CD4-positive, alpha-beta memory T cell (primary cell): ENCODE data around the gene ADGRL2. TPM values are rescaled to one million over a fixed set of nuclear protein-coding genes. Genes with fewer than 3 reads are reported as not detected.

Experiments
- CTCF ChIA-PET: fragments of 350-600 bp; sonication (Branson Sonifier 250); formaldehyde crosslinking; loops from one replicate; lab custom pipeline; 2021; ENCODE audit warnings: inconsistent platforms; ENCODE audit not compliant: partially characterized antibody; lab: Charles Lee
- POLR2A ChIA-PET: fragments of 350-600 bp; sonication (Branson Sonifier 250); formaldehyde crosslinking; loops from one replicate; lab custom pipeline; 2021; ENCODE audit not compliant: partially characterized antibody; lab: Charles Lee
- DNase-seq, 5 donors: peaks; one replicate each; pipeline versions ENCODE4 v3.0.0 to v3.0.0-alpha.2; 2020 to 2022; ENCODE audit warnings: mixed read lengths in 1 of 5
- H3K27ac ChIP-seq: one replicate; pipeline ENCODE4 v1.7.0; 2013; ENCODE audit warnings: low read depth, low read length
- H3K27me3 ChIP-seq: 2 replicates; pipeline ENCODE4 v1.7.0; 2013; ENCODE audit warnings: mild to moderate bottlenecking, low read length, moderate library complexity; ENCODE audit not compliant: insufficient read depth
- H3K36me3 ChIP-seq: 2 replicates; pipeline ENCODE4 v1.7.0; 2013; ENCODE audit warnings: mild to moderate bottlenecking, low read length, moderate library complexity; ENCODE audit not compliant: insufficient read depth
- H3K4me1 ChIP-seq: 2 replicates; pipeline ENCODE4 v1.7.0; 2013; ENCODE audit warnings: mild to moderate bottlenecking, low read length, moderate library complexity; ENCODE audit not compliant: insufficient read depth
- H3K4me3 ChIP-seq, 2 donors: one replicate each; pipeline ENCODE4 v1.7.0; 2013; ENCODE audit warnings: low read length in 2 of 2, mild to moderate bottlenecking in 1 of 2
- H3K9me3 ChIP-seq, 2 donors: one replicate each; pipeline ENCODE4 v1.7.0; 2013; ENCODE audit warnings: low read length in 2 of 2, control low read depth in 1 of 2; ENCODE audit not compliant: control insufficient read depth in 1 of 2
- H3K27ac Mint-ChIP-seq, 7 donors: one replicate each; pipeline ENCODE4 v1.8.0; 2020 to 2021; ENCODE audit warnings: mixed read lengths in 7 of 7, mild to moderate bottlenecking in 6 of 7, inconsistent platforms in 3 of 7, moderate library complexity in 3 of 7
- H3K27me3 Mint-ChIP-seq, 2 donors: one replicate each; pipeline ENCODE4 v1.8.0; 2020 to 2021; ENCODE audit warnings: mixed read lengths in 2 of 2
- H3K36me3 Mint-ChIP-seq, 2 donors: one replicate each; pipeline ENCODE4 v1.8.0; 2020 to 2021; ENCODE audit warnings: mixed read lengths in 2 of 2, inconsistent platforms in 1 of 2, mild to moderate bottlenecking in 1 of 2
- H3K4me1 Mint-ChIP-seq, 4 donors: one replicate each; pipeline ENCODE4 v1.8.0; 2020 to 2021; ENCODE audit warnings: mixed read lengths in 4 of 4, mild to moderate bottlenecking in 1 of 4
- H3K4me3 Mint-ChIP-seq, 8 donors: one replicate each; pipeline ENCODE4 v1.8.0; 2020 to 2021; ENCODE audit warnings: mixed read lengths in 8 of 8, mild to moderate bottlenecking in 7 of 8, moderate library complexity in 6 of 8, inconsistent platforms in 3 of 8
- H3K9me3 Mint-ChIP-seq, 8 donors: one replicate each; pipeline ENCODE4 v1.8.0; 2020 to 2021; ENCODE audit warnings: mixed read lengths in 8 of 8, mild to moderate bottlenecking in 5 of 8, inconsistent platforms in 3 of 8, moderate library complexity in 1 of 8
- intact Hi-C: fragments of 100-400 bp; cut with micrococcal nuclease; formaldehyde crosslinking; loops from one replicate; pipeline ENCODE4 v1.15.1; 2023
- polyA plus RNA-seq, 2 donors: library from polyadenylated mRNA; unstranded; fragments of 300-500 nt; fragmentation: Illumina TruSeq; gene quantifications; one replicate each; pipeline ENCODE4 v1.2.3, GENCODE V29; 2021
- total RNA-seq, 2 experiments: library from RNA; stranded (reverse); gene quantifications; one replicate each; pipeline ENCODE4 v1.2.3, GENCODE V29; 2021

ADGRL2 gene
- total and polyA plus RNA-seq, 4 experiments from 2014 or later = not detected

DNA sequence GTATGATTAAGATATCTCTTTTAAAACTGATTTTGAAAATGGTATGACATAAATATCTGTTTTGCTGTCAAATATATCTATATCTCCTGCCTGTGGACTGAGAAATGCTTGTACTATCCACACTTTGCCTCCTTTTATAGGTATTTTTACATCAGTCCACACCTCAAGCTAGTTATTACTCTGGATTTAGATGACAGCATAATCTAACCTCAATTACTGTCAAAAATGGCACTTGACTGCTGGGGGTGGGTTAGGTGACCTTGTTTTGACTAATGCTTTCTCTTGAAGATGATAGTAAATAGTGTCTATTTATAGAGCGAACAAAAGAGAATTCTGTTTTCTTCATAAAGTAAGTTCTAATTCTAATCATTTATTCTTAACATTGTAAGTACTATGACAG is 9.1 kb downstream of the ADGRL2 start:
- Histone ChIP-seq H3K36me3 (no peaks in the 10 kb centered on the region), H3K27ac (no peak overlapping the region)
- intact Hi-C loops = no loop called here

GRCh38 chr1:81811757-81812371 is 11.1 kb downstream of the ADGRL2 start:
- H3K36me3 Mint-ChIP-seq = no peaks in the 10 kb centered on the region
- intact Hi-C loops = no loop called here
- POLR2A ChIA-PET = no interaction called here

More for the DNA sequence above, 9.1 kb downstream of the ADGRL2 start:
- no peak for DNase-seq
- H3K4me1 ChIP-seq = no peaks in the 10 kb centered on the region
- Mint-ChIP-seq H3K9me3 (peaks cover 0 to 3% (median 0%) of the 10 kb centered on the region in 8 donors), H3K36me3 (no peaks in the 10 kb centered on the region), H3K4me3 (no peak overlapping the region), H3K4me1 (no peaks in the 10 kb centered on the region), H3K27me3 (no peaks in the 10 kb centered on the region), H3K27ac (no peak overlapping the region)
- no peak overlapping the region for H3K4me3 ChIP-seq
- H3K27me3 ChIP-seq = no peaks in the 10 kb centered on the region
- CTCF ChIA-PET = no interaction called here
- POLR2A ChIA-PET = no interaction called here
- no peaks in the 10 kb centered on the region for H3K9me3 ChIP-seq

DNA sequence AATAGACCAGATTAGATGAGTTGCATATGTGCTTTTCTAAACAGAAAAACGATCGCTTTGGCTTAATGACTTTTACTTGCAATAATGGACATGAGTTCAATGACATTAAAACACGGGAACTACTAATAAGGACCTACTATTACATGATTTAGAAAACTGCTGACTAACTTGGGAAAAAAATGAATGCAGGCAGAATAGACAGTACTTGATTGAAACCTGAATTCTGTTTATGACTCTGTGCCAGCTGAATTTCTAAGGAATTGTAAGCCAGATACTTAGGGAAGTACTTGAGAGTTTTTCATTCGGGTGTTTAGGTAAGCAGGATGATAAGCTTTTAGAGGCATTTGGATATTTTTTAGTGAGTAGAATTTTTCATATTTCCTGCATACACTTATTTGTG is 12.0 kb downstream of the ADGRL2 start:
- DNase-seq = no peak
- ChIA-PET POLR2A (no interaction called here), CTCF (no interaction called here)
- Histone ChIP-seq H3K4me3 (no peak overlapping the region), H3K9me3 (no peaks in the 10 kb centered on the region), H3K36me3 (no peaks in the 10 kb centered on the region), H3K4me1 (no peaks in the 10 kb centered on the region), H3K27me3 (no peaks in the 10 kb centered on the region), H3K27ac (no peak overlapping the region)
- no peak overlapping the region for H3K4me3 Mint-ChIP-seq
- peaks cover 0 to 7% (median 0%) of the 10 kb centered on the region in 8 donors for H3K9me3 Mint-ChIP-seq
- no peak overlapping the region for H3K27ac Mint-ChIP-seq
- intact Hi-C loops = no loop called here
- no peaks in the 10 kb centered on the region for H3K4me1 Mint-ChIP-seq
- no peaks in the 10 kb centered on the region for H3K36me3 Mint-ChIP-seq
- H3K27me3 Mint-ChIP-seq = no peaks in the 10 kb centered on the region

More at GRCh38 chr1:81811757-81812371, 11.1 kb downstream of the ADGRL2 start:
- H3K36me3 ChIP-seq = no peaks in the 10 kb centered on the region
- Mint-ChIP-seq H3K9me3 (peaks cover 0 to 4% (median 0%) of the 10 kb centered on the region in 8 donors), H3K27ac (no peak overlapping the region), H3K27me3 (no peaks in the 10 kb centered on the region), H3K4me1 (no peaks in the 10 kb centered on the region), H3K4me3 (no peak overlapping the region)
- no peaks in the 10 kb centered on the region for H3K4me1 ChIP-seq
- CTCF ChIA-PET = no interaction called here
- no peaks in the 10 kb centered on the region for H3K27me3 ChIP-seq
- DNase-seq = no peak
- H3K27ac ChIP-seq = no peak overlapping the region
- no peaks in the 10 kb centered on the region for H3K9me3 ChIP-seq
- H3K4me3 ChIP-seq = no peak overlapping the region

DNA sequence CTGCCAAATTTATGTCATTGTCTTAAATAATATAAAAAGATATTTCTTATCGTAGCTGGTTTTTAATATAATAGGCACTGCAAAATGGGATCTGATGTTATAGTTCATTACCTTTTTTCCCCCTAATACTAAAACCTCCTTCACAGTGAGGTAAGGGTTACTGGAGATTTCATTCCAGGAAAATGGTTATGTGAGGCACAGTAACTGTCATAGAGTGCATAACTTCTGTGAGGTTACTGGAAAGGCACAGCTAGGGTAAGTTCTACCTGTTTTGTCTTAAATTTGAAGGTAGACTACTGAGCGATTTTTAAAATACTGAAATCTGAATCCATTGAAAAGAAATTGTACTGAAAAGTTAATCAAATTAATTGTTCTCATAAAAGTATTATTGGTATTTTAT is 13.0 kb downstream of the ADGRL2 start:
- no peaks in the 10 kb centered on the region for H3K36me3 Mint-ChIP-seq
- H3K9me3 Mint-ChIP-seq = peaks cover 0 to 7% (median 0%) of the 10 kb centered on the region in 8 donors
- H3K4me3 ChIP-seq = no peak overlapping the region
- no peaks in the 10 kb centered on the region for H3K36me3 ChIP-seq
- H3K9me3 ChIP-seq = no peaks in the 10 kb centered on the region
- no peaks in the 10 kb centered on the region for H3K27me3 Mint-ChIP-seq
- no peak overlapping the region for H3K27ac Mint-ChIP-seq
- H3K4me1 Mint-ChIP-seq = no peaks in the 10 kb centered on the region
- no peaks in the 10 kb centered on the region for H3K4me1 ChIP-seq
- H3K27ac ChIP-seq = no peak overlapping the region
- intact Hi-C loops = no loop called here
- no peak for DNase-seq
- ChIA-PET POLR2A (no interaction called here), CTCF (no interaction called here)
- no peaks in the 10 kb centered on the region for H3K27me3 ChIP-seq
- no peak overlapping the region for H3K4me3 Mint-ChIP-seq

DNA sequence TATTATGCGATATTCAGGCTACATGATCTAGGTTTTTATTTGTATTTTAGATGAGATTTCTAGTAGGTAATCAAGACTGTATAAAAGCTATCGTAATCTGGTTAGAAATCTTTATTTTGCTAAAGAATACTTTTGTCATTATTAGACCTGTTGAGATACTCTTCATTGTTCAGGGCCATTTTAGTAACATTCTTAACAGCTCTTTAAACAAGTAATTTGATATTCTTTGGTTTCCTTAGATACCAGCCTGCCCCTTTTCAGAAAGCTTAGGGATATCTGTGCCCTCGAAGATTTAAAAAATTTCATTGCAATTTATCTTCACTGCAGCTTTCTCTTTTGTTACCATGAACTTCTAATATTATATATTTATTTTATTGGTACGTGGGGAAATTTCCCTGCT is 18.9 kb downstream of the ADGRL2 start:
- no peaks in the 10 kb centered on the region for H3K27me3 Mint-ChIP-seq
- DNase-seq = no peak
- ChIA-PET CTCF (no interaction called here), POLR2A (no interaction called here)
- H3K36me3 Mint-ChIP-seq = no peaks in the 10 kb centered on the region
- Histone ChIP-seq H3K36me3 (no peaks in the 10 kb centered on the region), H3K9me3 (no peaks in the 10 kb centered on the region), H3K27me3 (no peaks in the 10 kb centered on the region), H3K27ac (no peak overlapping the region), H3K4me1 (no peaks in the 10 kb centered on the region), H3K4me3 (no peak overlapping the region)
- intact Hi-C loops = no loop called here
- peaks cover 0 to 8% (median under 1%) of the 10 kb centered on the region in 8 donors for H3K9me3 Mint-ChIP-seq
- no peaks in the 10 kb centered on the region for H3K4me1 Mint-ChIP-seq
- no peak overlapping the region for H3K4me3 Mint-ChIP-seq
- H3K27ac Mint-ChIP-seq = no peak overlapping the region

DNA sequence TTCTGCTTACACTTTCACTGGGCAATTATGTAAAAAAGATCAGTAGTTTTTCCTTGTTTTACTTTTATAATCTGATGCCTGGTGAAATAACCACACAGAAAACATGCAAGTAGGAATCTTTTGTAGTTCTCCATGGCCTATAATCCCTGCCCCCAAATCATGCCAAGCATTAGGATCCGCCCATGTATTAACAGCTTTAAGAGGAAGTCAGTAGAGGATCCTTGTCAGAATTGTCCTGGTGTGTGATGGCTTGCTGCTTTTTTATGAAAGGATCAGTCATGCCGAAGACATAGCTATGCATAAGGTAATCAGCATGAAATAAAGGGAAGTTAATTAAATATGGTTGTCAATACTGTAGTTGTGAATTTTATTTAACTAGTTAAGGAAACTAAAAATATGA is 20.0 kb downstream of the ADGRL2 start:
- no peaks in the 10 kb centered on the region for H3K9me3 ChIP-seq
- ChIA-PET CTCF (no interaction called here), POLR2A (no interaction called here)
- H3K36me3 ChIP-seq = no peaks in the 10 kb centered on the region
- no peak overlapping the region for H3K4me3 ChIP-seq
- H3K27ac ChIP-seq = no peak overlapping the region
- Mint-ChIP-seq H3K4me3 (no peak overlapping the region), H3K27me3 (no peaks in the 10 kb centered on the region), H3K36me3 (no peaks in the 10 kb centered on the region), H3K9me3 (peaks cover 0 to 8% (median 3%) of the 10 kb centered on the region in 8 donors), H3K27ac (no peak overlapping the region), H3K4me1 (peaks cover 0 to 1% (median 0%) of the 10 kb centered on the region in 4 donors)
- no peak for DNase-seq
- no peaks in the 10 kb centered on the region for H3K27me3 ChIP-seq
- no peaks in the 10 kb centered on the region for H3K4me1 ChIP-seq
- intact Hi-C loops = no loop called here

- H3K27ac Mint-ChIP-seq = no peak overlapping the region
- POLR2A ChIA-PET = no interaction called here
- Histone ChIP-seq H3K9me3 (no peaks in the 10 kb centered on the region), H3K27ac (no peak overlapping the region), H3K4me3 (no peak overlapping the region), H3K36me3 (no peaks in the 10 kb centered on the region), H3K4me1 (no peaks in the 10 kb centered on the region), H3K27me3 (no peaks in the 10 kb centered on the region)
- intact Hi-C loops = no loop called here
- no peak overlapping the region for H3K4me3 Mint-ChIP-seq
- H3K27me3 Mint-ChIP-seq = no peaks in the 10 kb centered on the region
- peaks cover 0 to 1% (median 0%) of the 10 kb centered on the region in 4 donors for H3K4me1 Mint-ChIP-seq
- peaks cover 0 to 7% (median 3%) of the 10 kb centered on the region in 8 donors for H3K9me3 Mint-ChIP-seq
- CTCF ChIA-PET = no interaction called here
- DNase-seq = no peak
- H3K36me3 Mint-ChIP-seq = no peaks in the 10 kb centered on the region
Observed at GRCh38 chr1:81823082-81823481, 22.3 kb downstream of the ADGRL2 start.
